ENCODE data around the gene CARMIL3.
A peak's percentile ranks its signal among the peaks of the same experiment; 100 is the strongest.

The CARMIL3 gene

GRCh38 chr14:24075485-24076301 lies 23.9 kb downstream of the CARMIL3 start:
- ATAC-seq: no peak
- H3K4me1 Mint-ChIP-seq: peaks cover 38% of the 10 kb centered on the region
- peaks cover 5% of the 10 kb centered on the region for H3K36me3 Mint-ChIP-seq
- no peak overlapping the region for H3K4me3 Mint-ChIP-seq
- no peak for DNase-seq (ENCODE audit: low spot score in 2 of 2)
- peak overlapping the region; percentile 78 for H3K27ac Mint-ChIP-seq
- H3K9me3 Mint-ChIP-seq: no peaks in the 10 kb centered on the region

GRCh38 chr14:24076302-24076601 lies 24.4 kb downstream of the CARMIL3 start:
- Mint-ChIP-seq H3K36me3 (peaks cover 5% of the 10 kb centered on the region), H3K27ac (peak overlapping the region; percentile 78), H3K4me3 (no peak overlapping the region), H3K4me1 (peaks cover 36% of the 10 kb centered on the region), H3K9me3 (no peaks in the 10 kb centered on the region)
- ATAC-seq (no peak), DNase-seq (ENCODE audit: low spot score in 2 of 2) (no peak)

- DNase-seq (ENCODE audit: low spot score in 2 of 2) (no peak), ATAC-seq (no peak)
- H3K4me3 Mint-ChIP-seq: no peak overlapping the region
- peak overlapping the region; percentile 78 for H3K27ac Mint-ChIP-seq
- H3K9me3 Mint-ChIP-seq: no peaks in the 10 kb centered on the region
- H3K4me1 Mint-ChIP-seq: peaks cover 40% of the 10 kb centered on the region
- H3K36me3 Mint-ChIP-seq: peaks cover 8% of the 10 kb centered on the region
Observed at GRCh38 chr14:24077086-24077485, 25.3 kb downstream of the CARMIL3 start.

- Mint-ChIP-seq H3K36me3 (peaks cover 11% of the 10 kb centered on the region), H3K9me3 (no peaks in the 10 kb centered on the region), H3K27ac (peak overlapping the region; percentile 78), H3K4me1 (peaks cover 44% of the 10 kb centered on the region), H3K4me3 (no peak overlapping the region)
- ATAC-seq: no peak
- DNase-seq (ENCODE audit: low spot score in 2 of 2): no peak
Observed at GRCh38 chr14:24078146-24078545, 26.3 kb downstream of the CARMIL3 start.

- Mint-ChIP-seq H3K9me3 (no peaks in the 10 kb centered on the region), H3K4me3 (no peak overlapping the region), H3K27ac (no peak overlapping the region), H3K36me3 (peaks cover 11% of the 10 kb centered on the region), H3K4me1 (peaks cover 44% of the 10 kb centered on the region)
- no peak for DNase-seq (ENCODE audit: low spot score in 2 of 2)
- no peak for ATAC-seq
Observed at GRCh38 chr14:24079491-24080141, 27.8 kb downstream of the CARMIL3 start.

GRCh38 chr14:24080142-24080530 lies 28.3 kb downstream of the CARMIL3 start:
- ATAC-seq (no peak), DNase-seq (ENCODE audit: low spot score in 2 of 2) (no peak)
- Mint-ChIP-seq H3K4me1 (peaks cover 39% of the 10 kb centered on the region), H3K4me3 (peak overlapping the region; percentile 78), H3K27ac (no peak overlapping the region), H3K9me3 (no peaks in the 10 kb centered on the region), H3K36me3 (peaks cover 11% of the 10 kb centered on the region)

DNA sequence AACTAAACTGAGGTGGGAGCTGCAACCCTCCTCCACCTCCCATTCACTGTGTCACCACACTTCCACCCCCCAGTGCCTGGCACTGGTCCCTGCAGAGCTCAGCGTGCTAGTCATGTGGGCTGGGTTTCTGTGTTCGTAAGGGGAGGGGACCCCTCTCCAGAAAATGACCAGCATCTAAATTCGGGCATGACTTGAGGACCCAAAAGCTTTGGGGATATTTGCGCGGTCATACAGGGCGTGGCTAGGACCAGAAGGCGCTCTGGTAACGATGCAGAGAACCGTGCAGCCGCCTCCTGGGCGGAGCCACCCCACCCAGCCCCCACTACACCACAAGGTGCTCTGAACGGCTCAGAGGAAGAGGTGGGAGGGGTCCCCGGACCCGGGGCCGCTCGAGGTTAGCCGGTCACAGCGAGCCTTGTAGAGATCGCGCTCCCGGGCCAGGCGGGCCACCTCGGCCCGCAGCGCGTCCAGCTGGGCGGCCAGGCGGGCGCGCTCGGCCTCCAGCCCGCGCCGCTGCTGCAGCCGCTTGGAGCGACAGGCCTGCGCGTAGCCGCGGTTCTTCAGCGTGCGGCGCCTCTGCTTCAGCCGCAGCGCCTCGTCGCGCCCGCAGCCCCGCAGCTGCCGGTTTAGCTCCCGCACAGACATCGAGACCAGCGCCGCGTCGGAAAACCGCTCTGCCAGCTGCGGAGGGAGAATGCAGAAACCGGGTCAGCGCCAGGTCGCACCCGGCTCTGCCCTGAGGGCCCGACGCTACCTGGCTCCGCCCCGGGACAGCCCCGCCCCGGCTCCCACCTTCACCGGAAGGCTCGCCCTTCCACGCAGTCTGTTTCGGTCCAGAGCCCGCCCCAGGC lies 29.3 kb downstream of the CARMIL3 start:
- DNase-seq (ENCODE audit: low spot score in 2 of 2): peak; percentile 53 to 88
- peaks cover 11% of the 10 kb centered on the region for H3K36me3 Mint-ChIP-seq
- ATAC-seq: peak; percentile 94
- no peak overlapping the region for H3K27ac Mint-ChIP-seq
- no peaks in the 10 kb centered on the region for H3K9me3 Mint-ChIP-seq
- peaks cover 29% of the 10 kb centered on the region for H3K4me1 Mint-ChIP-seq
- peak overlapping the region; percentile 78 for H3K4me3 Mint-ChIP-seq

- H3K4me1 Mint-ChIP-seq: peaks cover 23% of the 10 kb centered on the region
- peak overlapping the region; percentile 59 for H3K27ac Mint-ChIP-seq
- no peaks in the 10 kb centered on the region for H3K9me3 Mint-ChIP-seq
- no peak for ATAC-seq
- H3K36me3 Mint-ChIP-seq: peaks cover 11% of the 10 kb centered on the region
- no peak for DNase-seq (ENCODE audit: low spot score in 2 of 2)
- H3K4me3 Mint-ChIP-seq: peak overlapping the region; percentile 78
Observed at GRCh38 chr14:24081739-24082211, 30.0 kb downstream of the CARMIL3 start.

- Mint-ChIP-seq H3K4me1 (peaks cover 23% of the 10 kb centered on the region), H3K9me3 (no peaks in the 10 kb centered on the region), H3K27ac (peak overlapping the region; percentile 59), H3K4me3 (peak overlapping the region; percentile 78), H3K36me3 (peaks cover 11% of the 10 kb centered on the region)
- DNase-seq (ENCODE audit: low spot score in 2 of 2) (no peak), ATAC-seq (no peak)
Observed at GRCh38 chr14:24082411-24083080, 30.7 kb downstream of the CARMIL3 start.

- no peak overlapping the region for H3K4me3 Mint-ChIP-seq
- no peak overlapping the region for H3K27ac Mint-ChIP-seq
- ATAC-seq (no peak), DNase-seq (ENCODE audit: low spot score in 2 of 2) (no peak)
- H3K9me3 Mint-ChIP-seq: no peaks in the 10 kb centered on the region
- peaks cover 23% of the 10 kb centered on the region for H3K4me1 Mint-ChIP-seq
- H3K36me3 Mint-ChIP-seq: peaks cover 11% of the 10 kb centered on the region
Observed at GRCh38 chr14:24083462-24083861, 31.7 kb downstream of the CARMIL3 start.

- H3K4me3 Mint-ChIP-seq: no peak overlapping the region
- DNase-seq (ENCODE audit: low spot score in 2 of 2) (no peak), ATAC-seq (no peak)
- no peak overlapping the region for H3K27ac Mint-ChIP-seq
- H3K4me1 Mint-ChIP-seq: peaks cover 23% of the 10 kb centered on the region
- H3K36me3 Mint-ChIP-seq: peaks cover 8% of the 10 kb centered on the region
- no peaks in the 10 kb centered on the region for H3K9me3 Mint-ChIP-seq
Observed at GRCh38 chr14:24084440-24084839, 32.6 kb downstream of the CARMIL3 start.

DNA sequence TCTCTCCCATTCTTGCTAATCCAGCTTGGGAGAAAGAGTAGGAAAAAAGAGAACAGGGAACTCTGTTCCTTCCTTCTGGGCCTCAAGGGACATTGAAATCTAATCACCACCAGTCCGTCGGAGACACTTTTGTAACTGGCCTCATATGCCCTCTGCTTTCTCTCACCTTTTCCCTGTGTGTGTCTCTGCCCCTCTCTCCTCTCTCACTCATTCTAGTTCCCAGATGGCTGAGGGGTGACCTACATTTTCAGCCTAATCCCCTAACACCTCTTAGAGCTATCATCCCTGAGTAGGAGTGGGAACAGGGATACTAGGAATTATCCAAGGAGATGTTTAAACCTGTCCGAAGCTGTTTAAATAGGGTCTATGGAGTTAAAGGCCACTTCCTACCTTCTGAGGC lies 33.4 kb downstream of the CARMIL3 start:
- Mint-ChIP-seq H3K4me1 (peaks cover 17% of the 10 kb centered on the region), H3K36me3 (peaks cover 6% of the 10 kb centered on the region), H3K4me3 (no peak overlapping the region), H3K27ac (no peak overlapping the region), H3K9me3 (no peaks in the 10 kb centered on the region)
- DNase-seq (ENCODE audit: low spot score in 2 of 2) (no peak), ATAC-seq (no peak)

- DNase-seq (ENCODE audit: low spot score in 2 of 2): no peak
- Mint-ChIP-seq H3K27ac (peak overlapping the region; percentile 0), H3K9me3 (no peaks in the 10 kb centered on the region), H3K4me3 (no peak overlapping the region), H3K4me1 (peaks cover 15% of the 10 kb centered on the region), H3K36me3 (peaks cover 6% of the 10 kb centered on the region)
- no peak for ATAC-seq
Observed at GRCh38 chr14:24086193-24086955, 34.6 kb downstream of the CARMIL3 start.

DNA sequence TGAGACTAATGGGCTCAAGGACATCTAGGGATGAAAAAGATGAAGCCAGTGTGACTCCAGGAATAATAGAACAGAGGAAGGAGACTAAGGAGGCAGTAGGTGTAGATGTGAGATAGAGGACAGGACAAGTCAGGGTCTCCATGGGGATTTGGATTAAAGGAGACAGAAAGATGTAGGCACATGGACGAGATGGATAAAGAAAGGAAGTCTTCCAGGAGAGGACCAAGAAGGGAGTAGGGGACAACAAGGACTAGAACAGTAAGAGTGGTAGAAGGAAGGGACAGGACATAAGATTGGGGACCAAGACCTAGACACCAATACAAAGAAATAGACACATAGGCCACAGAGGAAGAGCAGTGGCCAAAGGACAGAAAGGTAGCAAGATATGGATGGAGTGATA lies 35.2 kb downstream of the CARMIL3 start:
- DNase-seq (ENCODE audit: low spot score in 2 of 2): no peak
- ATAC-seq: no peak
- Mint-ChIP-seq H3K27ac (peak overlapping the region; percentile 0), H3K4me3 (no peak overlapping the region), H3K36me3 (peaks cover 4% of the 10 kb centered on the region), H3K4me1 (peaks cover 11% of the 10 kb centered on the region), H3K9me3 (no peaks in the 10 kb centered on the region)
